ENCODE measurements around the gene TMIGD2.
"Not testable (repeated sequence)": the region's sequence is repeated elsewhere in the genome, so short reads cannot be mapped to it uniquely, and the experiment has no call there.

TMIGD2 gene

GRCh38 chr19:4266253-4267000, 35.8 kb downstream of the TMIGD2 start:
- DNase-seq: no peak

GRCh38 chr19:4264812-4265211, 37.4 kb downstream of the TMIGD2 start:
- no peak for DNase-seq

- no peak for DNase-seq
Measured at GRCh38 chr19:4260613-4261191, 41.5 kb downstream of the TMIGD2 start.

GRCh38 chr19:4258181-4258580, 44.0 kb downstream of the TMIGD2 start:
- DNase-seq: no peak

GRCh38 chr19:4257025-4257424, 45.2 kb downstream of the TMIGD2 start:
- no peak for DNase-seq

- no peak for DNase-seq
Measured at GRCh38 chr19:4256563-4256962, 45.6 kb downstream of the TMIGD2 start.

- peak; percentile 92 to 93 for DNase-seq
Measured at GRCh38 chr19:4246767-4247593, 55.2 kb downstream of the TMIGD2 start, which contains the start of gene YJU2. Gene YJU2, plus strand, starts transcription at chr19:4247080. Its CDS starts 67 bp downstream, at chr19:4247147.

- not testable (repeated sequence) for DNase-seq
Measured at GRCh38 chr19:4245938-4246337, 56.3 kb downstream of the TMIGD2 start.
